SU-DHL-6 (cell line): Measurements from ENCODE around the gene ITGB2.

Experiments used
- CTCF ChIP-seq: fragments of 200-600 bp; sonication (generic); IDR thresholded peaks from one replicate; pipeline ENCODE4 v1.5.1; 2017; ENCODE audit warnings: antibody characterized with exemption, mild to moderate bottlenecking, low read length, moderate library complexity; ENCODE audit not compliant: insufficient read depth, poor library complexity, severe bottlenecking
- EZH2phosphoT487 ChIP-seq: fragments of 200-600 bp; sonication (generic), shearing (Covaris generic); conservative IDR thresholded peaks from 2 replicates; pipeline ENCODE4 v1.6.1; 2018; ENCODE audit warnings: mild to moderate bottlenecking, antibody characterized with exemption, low read length, moderate library complexity, mixed read lengths

GRCh38 chr21:44893278-44893556 is 27.5 kb downstream of the ITGB2 start:
- no peak for TF ChIP-seq CTCF
- TF ChIP-seq EZH2phosphoT487 = no peak
